Measurements from ENCODE around the gene SFT2D3. TPM values are rescaled to one million over a fixed set of nuclear protein-coding genes. Genes with fewer than 3 reads are reported as not detected.
A peak's percentile ranks its signal among the peaks of the same experiment; 100 is the strongest.

SFT2D3 gene
- total and polyA plus RNA-seq, 9 of the 15 experiments (the other 6 are each of a cell fraction or from before 2014, with no cell fraction given): 7.5 to 9.9 (median 8.9) TPM; not detected in 2

- TF ChIP-seq RHOXF2B (CRISPR knock-in tag; conservative IDR thresholded peaks at IDR 0.05) (peak; percentile 88; the same call in 1 of the 2 replicates), CBX5 (IDR thresholded peaks at IDR 0.05; ENCODE audit: borderline replicate concordance, low read depth) (no peak), GABPB2 (CRISPR knock-in tag; conservative IDR thresholded peaks at IDR 0.05) (no peak), ZKSCAN3 (CRISPR knock-in tag; IDR thresholded peaks at IDR 0.05) (no peak), BRCA1 (IDR thresholded peaks at IDR 0.05) (no peak), BRCA1 (CRISPR knock-in tag; IDR thresholded peaks at IDR 0.05) (no peak), ZNF311 (CRISPR knock-in tag; IDR thresholded peaks at IDR 0.05) (no peak), RFX5 (IDR thresholded peaks at IDR 0.05; ENCODE audit: low read depth, low read length) (no peak), RBM14 (IDR thresholded peaks at IDR 0.05; ENCODE audit: borderline replicate concordance, insufficient read depth, low read depth, low read length) (no peak), POLR2AphosphoS2 (IDR thresholded peaks at IDR 0.05; ENCODE audit: low read length) (no peak; the same call in none of the 2 replicates), ZNF274 (IDR thresholded peaks at IDR 0.05; ENCODE audit: borderline replicate concordance, low read depth, low read length) (no peak), ZNF507 (tag; conservative IDR thresholded peaks at IDR 0.05) (no peak), POLR2G (IDR thresholded peaks at IDR 0.05; ENCODE audit: low read depth, low read length) (peak; percentile 93), NRF1 (conservative IDR thresholded peaks at IDR 0.05 in 1 of 2, IDR thresholded peaks at IDR 0.05 in 1 of 2) (peak in 1 of 2 experiments; percentile 38; a peak in 1 of 4 replicates), RBM17 (IDR thresholded peaks at IDR 0.05; ENCODE audit: borderline replicate concordance, low read depth, low read length) (no peak), MAFG (tag; conservative IDR thresholded peaks at IDR 0.05) (no peak), ZNF518B (CRISPR knock-in tag; IDR thresholded peaks at IDR 0.05) (no peak), SIRT6 (IDR thresholded peaks at IDR 0.05; ENCODE audit: low read depth, low read length) (no peak), ZBTB1 (CRISPR knock-in tag; IDR thresholded peaks at IDR 0.05; ENCODE audit: borderline replicate concordance, low read depth) (0 out of 2 replicates have a peak, but pooled peaks have one; percentile 14), CUX1 (CRISPR knock-in tag; IDR thresholded peaks at IDR 0.05) (no peak), TRIM24 (IDR thresholded peaks at IDR 0.05) (no peak), ESRRA (IDR thresholded peaks at IDR 0.05; ENCODE audit: borderline replicate concordance, low read depth) (peak; percentile 36; the same call in 1 of the 2 replicates), SMAD2 (IDR thresholded peaks at IDR 0.05; ENCODE audit: low read depth, low read length) (no peak)
Measured at GRCh38 chr2:127701193-127701650, at the start of gene SFT2D3 (continued).

Measured in K562 (cell line).